ENCODE measurements around the gene DLGAP1.

DNA sequence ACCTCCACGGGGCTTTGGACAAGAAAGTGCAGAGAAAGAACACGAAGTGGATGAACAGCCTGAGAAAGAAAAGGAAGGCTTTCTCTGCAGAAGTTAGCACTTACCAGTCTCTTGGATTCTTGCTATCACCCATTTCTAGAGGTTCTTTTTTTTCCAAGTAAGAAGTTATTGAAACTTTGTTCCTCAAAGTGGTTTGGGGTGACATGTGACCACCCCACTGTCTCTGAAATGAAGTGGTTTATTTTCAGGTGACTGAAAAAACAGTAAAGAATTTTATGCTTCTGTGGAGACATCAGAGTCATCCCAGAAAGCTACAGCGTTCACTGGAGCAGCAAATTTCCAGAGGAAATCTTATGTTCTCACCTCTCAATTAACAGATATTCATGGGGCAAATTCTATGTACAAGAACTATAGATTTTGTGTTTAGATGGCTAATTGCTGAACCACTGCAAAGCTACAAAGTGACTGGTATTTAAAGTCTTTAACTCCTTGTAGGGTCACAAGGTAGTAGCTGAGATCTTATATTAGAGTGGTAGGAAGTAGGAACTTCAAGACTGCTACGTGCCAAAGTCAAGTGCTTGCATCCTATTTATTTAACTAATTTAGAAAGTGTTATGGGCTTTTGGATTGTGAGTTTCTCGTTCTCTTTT lies 737.6 kb downstream of the DLGAP1 start:
- TF ChIP-seq BCL11A (tag by site-specific recombination; IDR thresholded peaks at IDR 0.05; ENCODE audit: low read depth) (no peak), ZNF658 (tag by site-specific recombination; IDR thresholded peaks at IDR 0.05) (no peak), ZNF776 (tag by site-specific recombination; IDR thresholded peaks at IDR 0.05; ENCODE audit: borderline replicate concordance) (no peak), ZBTB48 (tag by site-specific recombination; IDR thresholded peaks at IDR 0.05) (no peak), PRDM1 (tag by site-specific recombination; IDR thresholded peaks at IDR 0.05) (no peak), ZNF175 (tag by site-specific recombination; IDR thresholded peaks at IDR 0.05) (no peak), ZNF341 (tag by site-specific recombination; IDR thresholded peaks at IDR 0.05; ENCODE audit: low read depth) (no peak), ZNF560 (tag by site-specific recombination; IDR thresholded peaks at IDR 0.05; ENCODE audit: borderline replicate concordance) (no peak), SALL2 (tag by site-specific recombination; IDR thresholded peaks at IDR 0.05; ENCODE audit: borderline replicate concordance) (no peak), ZNF274 (IDR thresholded peaks at IDR 0.05; ENCODE audit: low read length) (no peak), ZNF274 (tag by site-specific recombination; IDR thresholded peaks at IDR 0.05; ENCODE audit: borderline replicate concordance) (no peak), ZNF366 (tag by site-specific recombination; conservative IDR thresholded peaks at IDR 0.05) (no peak), ZNF24 (tag by site-specific recombination; IDR thresholded peaks at IDR 0.05) (no peak), ZNF76 (tag by site-specific recombination; IDR thresholded peaks at IDR 0.05; ENCODE audit: borderline replicate concordance, low read depth) (no peak)
- TF ChIP-seq, protein P1, sequence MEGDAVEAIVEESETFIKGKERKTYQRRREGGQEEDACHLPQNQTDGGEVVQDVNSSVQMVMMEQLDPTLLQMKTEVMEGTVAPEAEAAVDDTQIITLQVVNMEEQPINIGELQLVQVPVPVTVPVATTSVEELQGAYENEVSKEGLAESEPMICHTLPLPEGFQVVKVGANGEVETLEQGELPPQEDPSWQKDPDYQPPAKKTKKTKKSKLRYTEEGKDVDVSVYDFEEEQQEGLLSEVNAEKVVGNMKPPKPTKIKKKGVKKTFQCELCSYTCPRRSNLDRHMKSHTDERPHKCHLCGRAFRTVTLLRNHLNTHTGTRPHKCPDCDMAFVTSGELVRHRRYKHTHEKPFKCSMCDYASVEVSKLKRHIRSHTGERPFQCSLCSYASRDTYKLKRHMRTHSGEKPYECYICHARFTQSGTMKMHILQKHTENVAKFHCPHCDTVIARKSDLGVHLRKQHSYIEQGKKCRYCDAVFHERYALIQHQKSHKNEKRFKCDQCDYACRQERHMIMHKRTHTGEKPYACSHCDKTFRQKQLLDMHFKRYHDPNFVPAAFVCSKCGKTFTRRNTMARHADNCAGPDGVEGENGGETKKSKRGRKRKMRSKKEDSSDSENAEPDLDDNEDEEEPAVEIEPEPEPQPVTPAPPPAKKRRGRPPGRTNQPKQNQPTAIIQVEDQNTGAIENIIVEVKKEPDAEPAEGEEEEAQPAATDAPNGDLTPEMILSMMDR (tag by site-specific recombination; IDR thresholded peaks at IDR 0.05) = no peak
